HG03342 (cell line): Measurements from ENCODE around the gene WSCD1.

Source experiments
- ATAC-seq: cut with Tn5 transposase; IDR thresholded peaks from one replicate; pipeline ENCODE4 v1.9.1; 2021; ENCODE audit warnings: mild to moderate bottlenecking, moderate library complexity; ENCODE audit not compliant: unreplicated experiment

WSCD1 gene

GRCh38 chr17:6057562-6057961 is 12.6 kb upstream of the WSCD1 start:
- ATAC-seq: no peak

- ATAC-seq: no peak
These were observed 10.8 kb upstream of the WSCD1 start for GRCh38 chr17:6059406-6059805.

GRCh38 chr17:6061290-6061689 is 8.9 kb upstream of the WSCD1 start:
- no peak for ATAC-seq

DNA sequence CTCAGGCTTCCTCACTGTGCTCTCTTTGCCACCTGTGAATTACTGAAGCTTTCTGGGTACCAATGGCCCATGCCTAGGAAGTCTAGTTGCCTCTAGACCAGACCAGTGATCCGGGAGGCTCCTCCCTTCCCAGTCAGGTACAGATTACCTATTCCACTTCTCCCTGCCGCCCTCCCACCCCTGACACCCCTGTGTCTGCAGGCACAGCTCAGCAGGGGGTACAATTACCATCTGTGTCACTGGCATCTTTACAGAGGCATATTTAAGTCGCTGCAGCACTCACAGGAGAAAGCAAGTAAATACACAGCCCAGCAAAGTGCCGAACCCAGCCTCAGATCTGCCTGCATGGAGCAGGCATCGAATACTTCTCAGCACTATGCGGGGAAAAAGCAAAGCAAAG is 5.3 kb upstream of the WSCD1 start:
- no peak for ATAC-seq

GRCh38 chr17:6065351-6065750 is 4.8 kb upstream of the WSCD1 start:
- ATAC-seq: no peak

GRCh38 chr17:6066183-6066948 is 3.8 kb upstream of the WSCD1 start:
- no peak for ATAC-seq

GRCh38 chr17:6067060-6067459 is 3.1 kb upstream of the WSCD1 start:
- ATAC-seq: no peak

GRCh38 chr17:6070430-6070912 is 292 bp downstream of the WSCD1 start:
- ATAC-seq: no peak

GRCh38 chr17:6070913-6071511 is 833 bp downstream of the WSCD1 start:
- ATAC-seq: no peak

DNA sequence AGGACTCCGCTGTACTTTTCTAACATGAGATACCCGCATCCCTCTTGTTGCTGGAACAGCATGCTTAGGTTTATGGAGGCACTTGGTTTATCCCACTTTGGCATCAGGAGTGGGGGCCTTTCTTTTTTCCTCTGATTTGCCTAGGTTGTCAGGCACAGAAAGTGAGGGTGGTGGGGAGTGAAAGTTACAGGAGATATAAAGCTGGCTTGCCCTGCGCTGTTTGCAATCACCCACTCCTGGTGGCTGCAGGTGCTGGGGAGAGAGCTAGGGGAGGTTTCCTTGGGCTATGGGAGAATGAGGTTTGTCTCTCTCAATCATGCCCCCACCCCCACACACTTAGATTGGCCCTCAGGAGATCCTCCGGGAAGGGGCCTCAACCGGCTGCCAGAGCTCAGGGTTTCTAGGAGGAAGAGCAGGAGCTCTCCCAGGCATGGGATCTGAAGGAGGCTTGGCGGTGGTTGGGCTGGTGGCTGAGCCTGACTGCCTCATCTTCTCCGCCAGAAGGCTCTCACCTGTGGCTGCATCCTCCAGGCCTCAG is 1.4 kb downstream of the WSCD1 start:
- no peak for ATAC-seq

- ATAC-seq: no peak
These were observed 2.0 kb downstream of the WSCD1 start for GRCh38 chr17:6072157-6072556.

- no peak for ATAC-seq
These were observed 2.4 kb downstream of the WSCD1 start for GRCh38 chr17:6072611-6073010.

DNA sequence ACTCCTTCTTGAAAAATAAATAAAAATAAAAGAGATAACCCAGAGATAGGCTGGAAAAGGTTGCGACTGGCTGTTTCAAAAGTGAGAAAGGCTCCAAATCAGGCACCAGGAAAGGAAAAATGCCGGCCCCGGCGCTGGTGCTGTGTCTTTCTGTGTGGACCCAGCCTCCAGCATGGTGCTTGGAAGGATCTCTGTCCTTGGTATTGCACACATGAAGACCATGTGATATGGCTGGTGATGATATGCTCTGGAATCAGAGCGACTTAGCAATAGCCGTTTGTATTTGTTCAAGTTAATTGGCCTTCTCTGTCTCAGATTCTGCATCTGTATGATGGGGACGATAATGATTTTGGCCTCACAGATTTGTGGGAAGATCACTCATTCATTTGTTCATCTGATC is 3.4 kb downstream of the WSCD1 start:
- no peak for ATAC-seq

- no peak for ATAC-seq
These were observed 4.9 kb downstream of the WSCD1 start for GRCh38 chr17:6075050-6075449.

GRCh38 chr17:6075845-6076244 is 5.7 kb downstream of the WSCD1 start:
- no peak for ATAC-seq

- ATAC-seq: no peak
These were observed 7.6 kb downstream of the WSCD1 start for GRCh38 chr17:6077752-6078151.

DNA sequence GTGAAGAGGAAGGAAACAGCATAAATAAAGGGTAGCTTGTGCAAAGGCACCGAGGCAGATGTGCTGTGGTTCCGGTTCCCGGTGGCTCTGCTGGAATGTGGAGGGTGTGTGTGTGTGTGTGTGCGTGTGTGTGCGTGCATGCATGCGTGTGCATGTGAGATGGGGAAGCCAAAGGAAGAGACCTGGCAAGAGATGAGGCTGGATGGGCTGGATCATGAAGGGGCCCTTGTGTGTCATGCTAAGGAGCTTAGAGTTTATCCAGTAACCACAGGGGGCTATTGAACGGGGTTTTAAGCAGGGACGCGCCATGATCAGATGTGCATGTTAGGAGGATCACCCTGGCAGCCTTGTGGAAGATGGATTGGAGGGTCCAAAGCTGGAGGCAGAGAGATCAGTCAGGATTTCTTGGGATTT is 8.3 kb downstream of the WSCD1 start:
- ATAC-seq: no peak

DNA sequence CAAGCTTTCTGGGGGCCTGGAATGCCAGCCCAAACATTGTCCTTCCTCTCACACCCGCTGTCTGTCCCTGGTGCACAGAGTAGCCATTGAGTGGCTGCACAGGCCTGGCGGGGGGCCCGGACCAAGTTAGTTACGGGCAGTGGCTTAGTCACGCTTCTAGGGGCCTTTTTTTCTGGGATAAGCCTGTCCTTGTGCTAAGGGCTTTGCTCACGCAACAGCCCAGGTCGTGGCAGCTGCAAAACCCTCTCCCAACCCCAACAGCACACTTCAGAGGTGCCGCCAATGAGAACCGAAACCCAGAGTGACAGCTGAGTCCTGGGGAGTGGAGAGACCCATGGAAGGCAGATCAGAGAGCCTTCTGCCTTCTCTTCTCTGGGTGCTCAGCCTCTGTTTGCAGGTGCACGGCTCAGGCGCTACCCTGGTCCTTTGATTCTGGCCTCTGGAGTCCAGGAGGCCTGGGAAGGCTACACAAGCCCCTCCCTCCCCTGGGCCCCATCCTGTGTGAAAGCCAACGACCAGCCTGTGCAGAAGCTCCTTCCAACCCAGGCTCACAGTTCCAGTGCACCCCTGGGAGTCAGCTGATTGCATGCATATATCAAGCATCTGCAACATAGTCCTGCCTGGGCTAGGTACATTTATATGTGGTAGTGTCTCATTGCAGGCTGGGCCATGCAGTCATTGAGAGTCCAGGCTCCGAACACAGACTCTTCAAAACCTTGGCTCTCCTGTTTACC is 9.1 kb downstream of the WSCD1 start:
- no peak for ATAC-seq

DNA sequence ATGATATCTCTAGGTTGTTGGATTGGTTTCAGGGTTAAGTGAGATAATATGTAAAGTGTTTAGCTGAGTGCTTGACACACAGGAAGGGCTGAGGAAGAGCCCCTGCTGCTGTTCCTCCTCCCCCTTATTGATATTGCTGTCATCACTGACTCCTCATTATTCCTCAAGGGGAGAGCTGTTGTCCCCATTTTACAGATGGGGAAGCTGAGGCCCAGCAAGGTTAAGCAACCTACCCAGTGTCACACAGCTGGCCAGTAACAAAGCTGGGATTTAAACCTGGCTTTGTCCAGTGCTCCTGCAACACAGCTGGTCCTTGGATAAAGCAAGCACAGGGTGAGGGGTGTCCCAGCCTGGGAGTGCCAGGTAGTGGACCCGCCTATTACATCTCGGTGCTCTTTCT is 9.8 kb downstream of the WSCD1 start:
- no peak for ATAC-seq

- no peak for ATAC-seq
These were observed 10.7 kb downstream of the WSCD1 start for GRCh38 chr17:6080711-6081430.

DNA sequence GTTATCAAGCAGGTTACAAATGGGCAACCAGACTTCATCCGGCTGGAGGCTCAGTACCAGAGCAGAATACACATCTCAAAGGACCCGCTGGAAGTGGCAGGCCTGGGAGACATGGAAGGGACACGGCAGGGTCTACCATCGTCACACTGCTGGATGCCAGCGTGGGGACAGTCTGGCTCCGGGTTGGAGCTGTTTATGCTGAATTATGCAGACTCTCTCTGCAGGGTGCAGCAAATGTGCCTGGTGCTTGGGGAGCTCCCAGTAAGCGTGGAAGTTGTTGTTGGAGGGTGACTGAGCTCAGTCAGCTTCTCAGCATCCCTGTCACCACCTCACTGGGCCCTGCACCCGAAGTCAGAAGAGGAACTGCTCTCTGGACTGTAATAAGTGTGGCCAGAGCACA is 12.2 kb downstream of the WSCD1 start:
- ATAC-seq: no peak
